ENCODE results near the gene SIRT6.
"Not testable (repeated sequence)": the region's sequence is repeated elsewhere in the genome, so short reads cannot be mapped to it uniquely, and the experiment has no call there.

Gene SIRT6

GRCh38 chr19:4129050-4129449 is 53.3 kb downstream of the SIRT6 start:
- not testable (repeated sequence) for DNase-seq

- DNase-seq: not testable (repeated sequence)
Observed at GRCh38 chr19:4127322-4127721, 55.0 kb downstream of the SIRT6 start.

GRCh38 chr19:4124638-4125037 is 57.7 kb downstream of the SIRT6 start:
- no peak for DNase-seq
